Embryonic facial prominence (tissue), 1 donor: Measurements from ENCODE around the gene SCRT2.
"Not testable (repeated sequence)": the region's sequence is repeated elsewhere in the genome, so short reads cannot be mapped to it uniquely, and the experiment has no call there.

Experiments used
- DNase-seq: peaks from one replicate; pipeline ENCODE4 v3.0.0-alpha.2; 2016; ENCODE audit errors: extremely low spot score

The SCRT2 gene

GRCh38 chr20:653110-653589 lies 22.5 kb downstream of the SCRT2 start, which contains the start of gene SRXN1:
Gene SRXN1, minus strand, starts transcription at chr20:653200. Its CDS starts 15 bp downstream, at chr20:653185.
- DNase-seq = no peak

- DNase-seq = no peak
These were observed 22.9 kb downstream of the SCRT2 start for GRCh38 chr20:652615-653109.

GRCh38 chr20:651713-652614 lies 23.6 kb downstream of the SCRT2 start:
- no peak for DNase-seq

GRCh38 chr20:650954-651353 lies 24.6 kb downstream of the SCRT2 start:
- DNase-seq = no peak

GRCh38 chr20:650281-650680 lies 25.3 kb downstream of the SCRT2 start:
- DNase-seq = no peak

- no peak for DNase-seq
These were observed 28.1 kb downstream of the SCRT2 start for GRCh38 chr20:647479-648019.

- DNase-seq = no peak
These were observed 28.8 kb downstream of the SCRT2 start for GRCh38 chr20:646868-647233.

- DNase-seq = no peak
These were observed 29.3 kb downstream of the SCRT2 start for GRCh38 chr20:646107-646867.

GRCh38 chr20:645318-646106 lies 30.1 kb downstream of the SCRT2 start:
- DNase-seq = no peak

GRCh38 chr20:644692-645317 lies 30.8 kb downstream of the SCRT2 start:
- DNase-seq = no peak

GRCh38 chr20:642398-643174 lies 33.0 kb downstream of the SCRT2 start:
- no peak for DNase-seq

GRCh38 chr20:642013-642397 lies 33.6 kb downstream of the SCRT2 start:
- not testable (repeated sequence) for DNase-seq

- DNase-seq = no peak
These were observed 34.1 kb downstream of the SCRT2 start for GRCh38 chr20:641516-641875.

- no peak for DNase-seq
These were observed 34.7 kb downstream of the SCRT2 start for GRCh38 chr20:640674-641515.

GRCh38 chr20:638579-638978 lies 37.0 kb downstream of the SCRT2 start:
- DNase-seq = no peak

- DNase-seq = no peak
These were observed 38.0 kb downstream of the SCRT2 start for GRCh38 chr20:637559-637958.

- DNase-seq = no peak
These were observed 39.7 kb downstream of the SCRT2 start for GRCh38 chr20:635893-636338.

- no peak for DNase-seq
These were observed 40.3 kb downstream of the SCRT2 start for GRCh38 chr20:635028-635892.
